NCI-H510A (cell line): ENCODE measurements around the gene RCBTB2.

Source experiments
- DNase-seq: peaks from one replicate; lab custom pipeline; 2025; lab: John Stamatoyannopoulos, UW

Gene RCBTB2

DNA sequence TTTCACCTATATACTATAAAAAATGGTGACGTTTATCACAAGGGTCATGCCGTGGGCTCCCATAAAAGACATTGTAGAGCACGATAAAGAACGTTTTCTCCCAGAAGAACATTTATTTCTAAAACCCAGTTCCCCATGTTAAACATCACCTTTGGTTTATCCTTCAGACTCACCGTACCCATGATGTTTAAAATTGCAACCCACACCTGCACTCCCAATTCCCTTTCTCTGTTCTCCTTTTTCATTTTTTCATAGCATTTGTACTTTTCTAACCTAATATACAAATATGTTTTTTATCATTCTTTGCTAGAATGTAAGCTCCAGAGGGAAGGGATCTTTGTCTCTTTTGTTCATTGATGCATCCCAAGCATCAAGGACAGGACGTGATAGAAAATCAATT is 2.0 kb downstream of the RCBTB2 start:
- no peak for DNase-seq

DNA sequence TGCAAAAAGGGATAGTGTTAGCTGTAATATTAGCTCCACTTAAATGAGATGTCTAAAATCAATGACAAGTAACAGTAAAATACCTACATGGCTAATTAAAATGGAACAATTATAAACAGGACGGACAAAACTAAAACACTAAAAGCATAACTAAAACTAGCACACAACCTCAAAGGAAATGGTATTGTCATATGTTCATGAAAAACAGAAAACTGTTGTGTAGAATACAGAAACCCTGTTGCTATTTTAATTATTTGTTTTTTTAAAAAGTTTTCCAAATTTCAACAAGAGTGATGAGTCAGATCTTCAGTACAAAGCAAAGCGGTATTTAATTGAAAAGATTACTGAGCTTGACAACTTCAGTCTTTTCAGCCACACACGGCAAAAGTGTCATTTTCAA is 4.2 kb downstream of the RCBTB2 start:
- no peak for DNase-seq

DNA sequence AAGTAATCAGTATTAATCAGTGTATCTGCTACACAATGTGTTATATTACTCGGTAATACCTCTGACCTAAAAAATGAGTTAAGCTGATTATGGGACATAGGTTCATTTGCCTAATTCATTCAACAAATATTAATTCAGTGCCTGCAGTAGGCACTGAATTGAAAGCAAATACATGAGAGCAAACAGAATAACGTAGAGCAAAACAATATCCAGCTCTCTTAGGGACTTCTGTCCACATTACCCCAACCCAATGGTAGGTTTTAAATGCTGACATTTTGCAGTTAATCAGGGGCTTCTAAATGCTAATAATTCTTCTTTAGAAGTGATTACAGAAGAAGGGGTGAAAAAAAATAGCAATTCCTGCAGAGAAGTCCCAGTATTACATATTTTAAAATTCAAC is 4.9 kb downstream of the RCBTB2 start:
- no peak for DNase-seq

DNA sequence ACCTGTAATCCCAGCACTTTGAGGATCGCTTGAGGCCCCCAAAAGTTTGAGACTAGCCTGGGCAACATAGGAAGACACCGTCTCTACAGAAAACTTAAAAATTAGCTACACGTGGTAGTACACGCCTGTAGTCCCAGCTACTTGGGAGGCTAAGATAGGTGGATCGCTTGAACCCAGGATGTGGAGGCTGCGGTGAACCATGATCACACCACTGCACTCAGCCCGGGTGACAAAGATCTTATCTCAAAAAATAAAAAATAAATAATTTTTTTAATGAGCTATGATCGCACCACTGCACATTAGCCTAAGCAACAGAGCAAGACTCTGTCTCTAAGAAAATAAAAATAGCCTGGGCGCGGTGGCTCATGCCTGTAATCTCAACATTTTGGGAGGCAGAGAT is 6.6 kb downstream of the RCBTB2 start:
- no peak for DNase-seq

DNA sequence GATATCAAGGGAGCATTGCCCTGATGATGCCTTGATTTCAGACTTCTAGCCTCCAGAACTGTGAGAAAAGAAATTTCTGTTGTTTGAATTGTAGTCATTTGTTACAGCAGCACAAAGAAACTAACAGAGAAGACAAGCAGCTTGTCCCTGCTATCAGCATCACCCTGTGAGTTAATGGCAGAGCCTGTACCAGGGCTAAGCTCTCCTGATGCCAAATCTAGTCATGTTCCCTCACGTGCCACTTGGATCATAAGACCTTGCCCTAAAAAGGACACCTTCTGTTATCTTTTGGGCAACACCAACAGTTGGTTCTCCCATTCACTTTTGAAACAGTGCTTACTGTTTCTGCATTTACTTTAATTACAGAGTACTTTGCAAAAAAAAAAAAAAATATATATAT is 14.8 kb downstream of the RCBTB2 start:
- no peak for DNase-seq

DNA sequence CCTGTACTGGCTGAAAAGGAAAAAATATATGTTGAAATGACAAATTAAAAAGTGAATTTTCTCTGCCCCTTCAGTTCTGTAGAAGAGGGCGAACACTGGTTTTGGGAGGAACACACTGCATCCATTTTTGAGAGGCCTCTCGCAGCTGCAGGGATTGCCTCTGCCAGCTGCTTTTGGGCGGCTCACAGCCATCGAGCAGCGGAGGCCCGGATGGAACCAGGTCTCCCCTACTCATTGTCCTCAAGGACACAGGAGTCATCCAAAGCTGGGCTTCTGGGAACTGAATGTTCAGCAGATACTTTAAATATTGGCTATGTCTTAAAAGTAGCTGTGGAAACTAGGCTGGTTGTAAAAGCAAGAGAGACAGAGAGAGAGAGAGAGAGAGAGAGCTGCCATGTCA is 17.1 kb downstream of the RCBTB2 start:
- no peak for DNase-seq

DNA sequence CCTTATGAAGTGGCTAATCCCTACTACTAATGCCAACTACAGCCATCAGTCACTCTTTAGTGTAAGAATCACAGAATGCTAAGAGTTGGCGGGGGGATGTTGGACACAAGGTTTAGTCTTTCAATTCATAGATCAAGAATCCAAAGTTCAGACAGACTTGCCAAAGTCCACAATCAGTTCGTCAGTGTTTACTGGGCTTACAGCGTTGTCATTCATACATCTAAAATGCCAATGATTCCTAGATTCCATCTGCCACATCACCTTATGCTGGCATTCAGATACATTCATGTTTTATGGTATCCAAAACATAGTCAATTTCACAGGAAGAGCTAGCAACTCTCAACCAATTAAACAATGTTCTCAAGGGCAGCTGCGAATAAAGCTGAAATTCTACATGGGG is 18.1 kb downstream of the RCBTB2 start:
- no peak for DNase-seq

DNA sequence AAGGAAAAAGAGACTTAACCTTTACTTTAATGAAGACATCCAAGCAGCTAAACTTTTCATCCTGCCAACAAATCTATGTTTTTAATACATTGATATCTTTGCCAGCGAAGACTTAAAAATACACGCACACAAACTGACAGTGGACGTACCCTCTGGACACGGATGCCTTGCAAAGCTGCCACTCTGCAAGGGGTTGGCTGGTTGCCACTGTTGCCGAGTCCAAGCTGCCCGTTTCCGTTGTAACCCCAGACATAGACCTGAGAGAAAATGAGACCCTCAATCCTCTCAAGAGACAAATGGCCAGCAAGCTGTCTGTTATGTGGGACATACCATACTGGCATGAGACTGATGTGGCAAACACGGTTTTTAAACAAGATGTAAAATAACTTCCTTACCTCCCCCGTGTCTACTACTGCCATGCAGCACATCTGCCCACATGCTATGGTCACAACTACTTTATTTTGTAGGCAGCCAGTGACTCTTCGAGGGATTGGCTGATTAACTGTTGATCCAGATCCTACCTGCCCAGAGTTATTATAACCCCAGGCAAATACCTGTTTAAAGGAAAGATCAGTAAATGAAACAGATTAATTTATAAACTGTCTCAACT is 21.2 kb downstream of the RCBTB2 start:
- no peak for DNase-seq

DNA sequence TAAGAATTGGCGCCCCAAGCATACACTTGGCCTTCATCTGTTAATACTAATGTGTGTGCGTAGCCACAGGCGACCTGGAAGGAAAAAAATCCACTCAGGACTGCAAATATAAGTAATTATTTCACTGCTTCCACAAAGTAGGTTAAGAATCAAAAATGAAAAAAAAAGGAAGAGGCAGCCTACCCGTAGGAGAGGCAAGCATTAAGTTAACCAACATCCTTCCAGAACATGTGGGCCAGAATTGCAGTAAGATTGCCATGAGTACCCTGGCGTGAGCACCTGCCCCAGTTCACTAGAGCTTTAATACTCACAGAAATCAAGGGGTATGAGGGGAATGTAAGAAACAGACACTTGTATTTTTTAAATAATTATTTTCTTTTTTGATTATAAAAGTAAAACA is 22.2 kb downstream of the RCBTB2 start:
- DNase-seq: no peak

DNA sequence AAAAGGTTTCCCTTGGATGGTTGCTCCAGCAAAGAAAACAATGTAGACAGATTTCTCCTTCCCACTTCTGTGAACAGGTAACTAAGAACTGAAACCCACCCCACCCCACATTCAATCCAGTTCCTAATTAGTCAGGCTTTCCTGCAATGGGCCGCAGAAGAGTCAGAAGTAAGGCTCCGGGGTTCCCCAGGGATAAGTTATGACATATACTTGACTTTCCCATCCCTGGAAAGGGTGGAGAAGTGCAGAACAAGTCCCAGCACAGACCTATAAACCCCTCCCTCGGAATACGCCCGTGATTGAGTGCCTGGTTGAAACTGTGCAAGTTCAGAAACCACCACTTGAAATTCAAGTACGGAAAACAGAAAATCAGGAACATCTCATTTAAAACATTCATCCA is 24.9 kb downstream of the RCBTB2 start:
- DNase-seq: no peak

DNA sequence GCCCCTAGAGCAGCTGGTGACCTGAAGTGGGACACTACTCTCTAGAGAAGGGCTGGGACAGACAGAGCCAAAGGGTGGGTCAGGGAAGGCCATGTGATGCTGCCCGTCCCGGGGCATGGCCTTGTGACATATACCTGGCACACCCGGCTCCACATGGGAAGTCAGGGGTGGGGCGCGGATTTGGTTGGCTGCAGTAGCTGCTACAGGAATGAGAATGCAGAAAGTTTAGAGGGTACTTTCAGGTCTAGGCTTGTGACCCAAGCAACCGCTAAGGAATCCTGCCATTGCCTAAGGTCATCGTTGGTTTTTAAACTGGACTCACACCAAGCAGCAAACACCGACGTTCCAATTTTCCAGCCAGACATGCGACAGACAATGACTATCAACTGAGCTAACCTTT is 25.9 kb downstream of the RCBTB2 start:
- no peak for DNase-seq

DNA sequence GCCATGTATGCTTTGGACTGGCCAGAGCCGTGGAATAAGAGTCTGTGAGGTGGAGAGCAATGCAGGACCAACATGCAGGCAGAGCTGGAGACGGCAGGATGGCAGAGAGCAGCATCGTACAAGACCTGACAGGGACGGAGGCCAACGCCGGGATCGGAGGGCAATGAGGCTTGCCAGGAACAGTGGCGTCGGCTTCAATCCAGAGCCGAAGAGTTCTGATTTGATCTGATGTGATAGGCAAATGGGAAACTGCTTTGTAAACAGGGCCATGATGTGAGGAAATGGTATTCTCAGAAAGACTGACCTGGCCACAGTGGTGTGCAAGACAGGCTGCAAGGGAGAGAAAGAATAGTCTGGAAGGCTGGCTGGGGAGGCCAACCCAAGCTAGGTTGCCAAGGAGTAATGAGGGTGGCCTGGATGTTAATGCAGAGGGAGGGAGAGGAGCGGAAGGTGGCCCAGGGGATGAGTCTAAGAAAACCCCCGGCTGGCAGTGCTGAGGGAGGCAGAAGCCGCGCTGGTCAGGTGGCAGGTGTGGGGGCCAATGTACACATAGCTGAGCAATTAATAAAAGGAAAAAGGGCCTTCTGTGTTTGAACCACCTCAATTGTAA is 26.7 kb downstream of the RCBTB2 start:
- no peak for DNase-seq

DNA sequence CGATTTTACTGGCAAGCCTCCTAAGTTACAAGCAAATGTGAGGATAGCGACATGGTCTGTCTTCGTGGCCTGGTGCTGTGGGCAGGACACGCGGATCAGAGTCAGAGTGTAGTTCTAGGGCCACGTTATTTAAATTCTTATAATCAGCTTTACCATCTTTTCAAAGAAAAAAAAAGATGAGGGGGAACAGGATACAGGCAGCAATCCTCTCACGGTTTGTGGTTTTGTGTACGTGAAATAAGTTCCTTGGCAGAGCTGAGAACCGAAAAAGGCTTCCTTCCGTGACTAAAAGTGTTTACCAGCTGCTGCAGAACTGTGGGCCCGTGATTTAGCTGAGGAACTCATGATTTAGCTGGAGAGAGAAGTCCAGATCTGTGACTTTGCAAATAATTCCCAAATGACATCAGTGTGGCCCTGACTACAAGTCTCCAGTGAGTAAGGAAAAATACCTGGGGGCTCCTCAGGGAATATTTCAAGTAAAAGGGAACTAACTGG is 27.2 kb downstream of the RCBTB2 start:
- no peak for DNase-seq

DNA sequence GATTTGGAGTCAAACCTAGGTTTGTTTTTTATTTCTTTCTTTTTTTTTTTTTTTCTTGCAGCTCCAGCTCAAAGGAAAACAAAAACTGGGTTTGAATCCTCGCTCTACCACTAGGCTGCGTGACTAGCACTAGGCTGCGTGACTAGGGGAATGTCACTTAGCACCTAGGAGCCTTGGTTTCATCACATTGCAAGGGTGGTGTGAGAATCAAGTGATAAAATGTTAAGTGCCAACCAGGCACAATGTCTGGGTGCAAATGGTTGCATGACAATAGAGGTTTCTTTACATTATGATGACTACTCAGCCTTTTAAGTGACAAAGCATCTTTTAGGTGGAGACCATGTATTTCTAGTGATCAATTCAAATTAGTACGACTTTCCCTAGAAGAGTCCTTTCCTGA is 27.9 kb downstream of the RCBTB2 start:
- DNase-seq: no peak

DNA sequence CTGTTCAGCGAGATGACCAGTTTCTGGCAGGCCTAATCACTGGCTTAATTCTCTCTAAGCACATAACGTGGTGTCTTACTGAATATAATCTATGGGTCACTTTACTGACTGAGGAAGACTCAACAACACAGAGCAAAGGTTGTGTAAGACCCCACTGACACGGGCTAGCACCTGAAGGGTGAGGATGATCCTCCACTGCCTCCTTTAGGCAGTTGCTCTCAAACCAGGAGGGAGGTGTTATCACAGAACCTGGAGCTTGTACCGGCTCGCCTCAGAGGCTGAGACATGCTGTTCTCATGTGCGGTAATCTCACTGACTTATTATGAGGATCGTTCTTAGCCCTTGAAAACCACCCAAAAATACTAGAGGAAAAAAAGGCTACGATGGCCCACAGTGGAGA is 28.3 kb downstream of the RCBTB2 start:
- no peak for DNase-seq

DNA sequence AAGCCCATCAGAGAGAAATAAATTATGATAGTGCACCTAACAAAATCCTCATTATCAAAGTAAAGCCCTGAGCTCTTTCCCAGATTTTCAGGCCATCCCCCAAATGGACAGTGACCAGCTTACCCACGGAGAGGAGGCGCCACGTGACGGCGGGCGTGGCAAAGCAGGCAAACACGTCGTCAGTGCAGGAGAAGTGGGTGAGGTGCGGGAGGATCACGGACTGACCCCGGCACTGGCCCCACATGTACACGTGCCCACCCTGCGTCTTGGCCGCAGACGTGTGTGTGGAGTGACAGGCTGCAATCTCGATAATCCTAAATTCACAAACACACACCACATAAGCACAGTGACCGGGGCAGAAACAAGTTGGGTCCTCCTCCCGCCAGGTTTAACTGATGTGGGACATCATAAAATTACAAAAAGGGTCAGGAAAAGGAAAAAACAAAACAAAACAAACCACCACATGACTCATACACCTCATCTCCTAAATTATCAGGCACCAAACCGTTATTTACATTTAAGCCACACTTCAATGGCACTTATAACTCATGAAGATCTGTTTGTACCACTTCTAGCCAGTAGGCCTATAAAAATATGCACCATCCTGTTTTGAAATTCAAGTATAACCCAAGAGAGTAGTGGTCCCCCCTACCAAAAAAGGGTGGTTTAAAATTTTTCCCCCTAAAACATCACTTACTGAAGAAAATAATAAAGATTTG is 30.1 kb downstream of the RCBTB2 start:
- no peak for DNase-seq

DNA sequence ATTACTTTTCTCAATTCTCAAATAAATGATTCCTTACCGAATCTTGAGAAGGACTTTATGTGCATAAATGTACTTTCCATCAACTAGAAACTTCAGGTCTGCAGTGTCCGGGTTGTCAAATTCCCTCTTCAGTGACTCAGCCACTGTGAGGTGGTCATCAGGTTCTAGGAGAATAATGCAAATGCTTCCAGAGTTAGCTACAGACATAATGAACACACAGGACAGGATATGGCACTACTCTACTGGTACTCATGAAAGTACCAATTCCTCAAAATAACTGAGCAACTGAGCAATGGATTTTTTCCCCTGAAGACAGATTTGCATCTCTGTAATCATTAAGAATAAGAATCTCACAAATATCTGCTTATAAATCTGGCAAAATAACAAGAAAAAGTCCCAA is 31.2 kb downstream of the RCBTB2 start:
- no peak for DNase-seq

DNA sequence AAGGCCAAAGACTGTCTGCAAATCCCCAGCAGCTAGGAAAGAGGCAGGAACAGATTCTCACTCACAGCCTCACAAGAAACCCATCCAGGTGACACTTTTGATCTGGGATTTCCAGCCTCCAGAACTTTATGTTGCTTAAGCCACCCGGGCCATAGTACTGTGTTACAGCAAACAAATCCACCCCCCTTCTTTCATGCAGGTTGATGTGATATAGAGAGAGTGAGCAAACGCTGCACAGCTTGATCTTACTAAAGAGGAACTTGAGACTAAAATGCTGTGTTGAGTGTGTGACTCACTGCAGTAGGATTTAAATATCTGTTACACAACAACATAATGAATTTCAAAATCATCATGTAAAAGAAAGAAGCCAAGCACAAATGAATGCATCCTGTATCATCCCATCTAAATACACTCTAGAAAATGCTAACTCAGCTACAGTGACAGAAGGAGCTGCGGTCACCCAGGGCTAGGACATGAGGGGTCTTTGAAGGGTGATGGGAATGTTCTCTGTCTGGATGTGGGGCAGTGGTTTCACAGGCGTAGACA is 32.2 kb downstream of the RCBTB2 start:
- DNase-seq: no peak

DNA sequence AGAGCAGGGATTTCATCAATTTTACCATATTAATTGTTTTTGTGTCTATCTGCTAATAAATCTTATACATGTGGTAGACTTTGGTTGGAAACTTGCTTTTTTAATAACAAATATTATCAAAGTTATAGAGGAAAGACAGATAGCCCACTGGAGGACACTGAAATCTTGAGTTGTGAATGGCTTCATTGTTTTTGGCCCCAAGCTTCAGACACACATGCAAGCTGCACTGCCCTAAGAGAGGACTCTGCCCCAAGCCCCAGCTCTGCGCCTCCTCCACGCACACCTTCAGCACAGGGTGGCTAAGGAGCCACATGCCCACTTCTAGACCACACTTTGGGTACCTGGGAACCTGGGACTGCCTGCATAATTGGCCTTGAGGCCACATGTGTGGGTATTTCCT is 35.2 kb downstream of the RCBTB2 start:
- DNase-seq: no peak

DNA sequence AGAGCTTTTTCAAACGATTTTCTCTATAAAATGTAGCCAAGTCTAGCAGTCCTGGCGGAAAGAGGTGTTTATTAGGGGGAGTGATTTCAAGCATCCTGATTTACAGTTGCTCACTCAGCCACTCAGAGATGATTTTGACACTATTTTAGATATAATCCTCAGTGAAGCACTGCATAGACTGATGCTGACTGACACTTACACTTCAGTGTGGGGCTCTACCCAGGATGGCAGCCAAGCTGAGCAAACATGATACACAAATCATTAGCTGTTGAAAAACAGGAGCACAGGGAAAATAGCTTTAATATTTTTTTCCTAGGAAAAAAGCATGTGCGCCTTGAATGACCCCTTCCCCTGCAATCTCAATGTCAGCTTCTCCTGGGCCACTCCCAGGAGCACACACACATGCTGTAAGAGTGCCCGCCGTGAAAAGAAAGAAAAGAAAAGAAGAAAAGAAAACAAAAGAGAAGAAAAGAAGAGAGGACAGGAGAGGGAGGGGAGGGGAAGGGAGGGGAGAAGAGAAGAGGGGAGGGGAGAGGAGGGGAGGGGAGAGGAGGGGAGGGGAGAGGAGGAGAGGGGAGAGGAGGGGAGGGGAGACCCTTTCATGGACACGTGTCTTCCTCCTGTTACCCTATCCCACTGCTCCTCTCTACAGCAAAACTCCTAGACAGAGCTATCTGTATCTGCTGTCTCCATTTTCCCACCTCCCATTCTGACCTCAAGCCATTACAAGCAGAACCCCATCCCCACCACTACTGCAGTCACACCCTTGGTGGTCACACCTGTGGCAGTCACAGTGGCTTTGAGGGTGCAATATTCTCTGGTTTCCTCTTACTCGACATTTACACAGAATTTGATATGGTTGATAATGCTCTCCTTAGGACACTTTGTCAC is 36.4 kb downstream of the RCBTB2 start:
- no peak for DNase-seq

DNA sequence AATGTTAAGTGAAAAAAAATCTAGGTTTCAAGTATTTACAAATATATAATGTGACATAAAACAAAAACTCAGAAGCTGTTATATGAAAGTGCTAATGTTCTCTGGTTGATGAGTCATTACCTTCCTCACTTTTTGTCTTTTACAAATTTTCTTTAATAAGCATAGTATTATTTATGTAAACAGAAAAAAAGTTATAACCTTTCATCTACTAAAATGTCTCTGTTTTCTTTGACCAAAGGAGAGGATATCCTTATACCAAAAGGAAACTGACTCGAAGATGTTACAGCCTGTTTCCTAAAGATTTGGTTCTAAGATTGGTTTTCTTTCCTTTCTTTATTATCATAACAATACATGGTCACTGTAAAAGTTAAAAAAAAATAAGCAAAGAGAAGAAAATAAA is 38.0 kb downstream of the RCBTB2 start:
- no peak for DNase-seq

DNA sequence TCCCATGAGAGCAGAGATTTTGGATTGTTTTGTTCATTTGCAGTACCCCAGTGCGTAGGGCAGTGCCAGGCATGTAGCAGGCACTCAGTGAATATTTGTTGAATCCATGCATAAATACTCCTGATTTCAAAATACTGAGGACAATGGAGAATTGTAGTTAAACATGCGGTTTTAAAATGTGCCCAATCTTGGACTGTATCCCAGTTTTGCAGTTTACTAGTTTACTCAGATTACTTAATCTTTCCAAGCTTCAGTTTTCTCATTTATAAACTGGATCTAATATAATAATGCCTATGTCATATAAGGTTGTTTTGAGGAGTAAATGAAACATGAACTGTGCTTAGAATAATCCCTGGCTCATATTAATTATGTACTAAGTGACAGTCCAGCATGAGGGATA is 39.0 kb downstream of the RCBTB2 start:
- DNase-seq: no peak
